Stomach (tissue), 4 donors: ENCODE data around the gene PLEKHO2.

Experiments
- EP300 ChIP-seq: sonication (generic); formaldehyde crosslinking; IDR thresholded peaks from one replicate; pipeline ENCODE4 v1.6.1; 2017; ENCODE audit warnings: antibody characterized with exemption
- POLR2A ChIP-seq, 4 donors: fragments of 450-650 bp; IDR thresholded peaks; one replicate each; pipeline ENCODE4 v1.6.1; 2016; ENCODE audit warnings: antibody characterized with exemption in 4 of 4, control low read depth in 2 of 4, mild to moderate bottlenecking in 1 of 4, moderate library complexity in 1 of 4
- POLR2AphosphoS5 ChIP-seq, 3 donors: sonication (generic); formaldehyde crosslinking; IDR thresholded peaks; one replicate each; pipeline ENCODE4 v1.6.1; 2016; ENCODE audit warnings: antibody characterized with exemption in 3 of 3
- TF ChIP-seq, protein P1 (sequence below), 7 experiments: fragments of 450-650 bp in 4 of 7; fragments of 200-600 bp in 3 of 7; sonication (generic) in 3 of 7; IDR thresholded peaks; one replicate each; pipeline ENCODE4 v1.5.1; 2016 to 2019; ENCODE audit warnings: antibody characterized with exemption in 7 of 7, control low read depth in 2 of 7, mild to moderate bottlenecking in 1 of 7

DNA sequence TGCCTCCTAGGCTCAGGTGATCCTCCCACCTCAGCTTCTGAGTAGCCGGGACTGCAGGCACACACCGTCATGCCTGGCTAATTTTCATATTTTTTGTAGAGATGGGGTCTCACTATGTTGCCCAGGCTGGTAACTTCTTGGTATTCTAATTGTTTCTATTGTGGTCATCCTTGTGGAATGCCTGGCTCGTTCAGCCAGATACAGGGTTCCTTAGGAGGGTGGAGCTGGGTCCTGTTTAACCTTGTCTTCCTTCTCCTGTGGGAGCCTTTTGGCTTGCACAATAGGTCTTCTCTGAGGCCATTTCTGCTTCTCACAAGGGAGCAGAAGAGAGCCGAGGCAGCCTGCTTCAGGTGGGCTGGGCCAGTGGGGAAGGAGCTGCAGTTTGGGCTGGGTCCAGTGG is 15.7 kb downstream of the PLEKHO2 start:
- TF ChIP-seq POLR2A (IDR thresholded peaks at IDR 0.05) (no peak), EP300 (no peak), POLR2AphosphoS5 (IDR thresholded peaks at IDR 0.05) (no peak)
- TF ChIP-seq, protein P1, sequence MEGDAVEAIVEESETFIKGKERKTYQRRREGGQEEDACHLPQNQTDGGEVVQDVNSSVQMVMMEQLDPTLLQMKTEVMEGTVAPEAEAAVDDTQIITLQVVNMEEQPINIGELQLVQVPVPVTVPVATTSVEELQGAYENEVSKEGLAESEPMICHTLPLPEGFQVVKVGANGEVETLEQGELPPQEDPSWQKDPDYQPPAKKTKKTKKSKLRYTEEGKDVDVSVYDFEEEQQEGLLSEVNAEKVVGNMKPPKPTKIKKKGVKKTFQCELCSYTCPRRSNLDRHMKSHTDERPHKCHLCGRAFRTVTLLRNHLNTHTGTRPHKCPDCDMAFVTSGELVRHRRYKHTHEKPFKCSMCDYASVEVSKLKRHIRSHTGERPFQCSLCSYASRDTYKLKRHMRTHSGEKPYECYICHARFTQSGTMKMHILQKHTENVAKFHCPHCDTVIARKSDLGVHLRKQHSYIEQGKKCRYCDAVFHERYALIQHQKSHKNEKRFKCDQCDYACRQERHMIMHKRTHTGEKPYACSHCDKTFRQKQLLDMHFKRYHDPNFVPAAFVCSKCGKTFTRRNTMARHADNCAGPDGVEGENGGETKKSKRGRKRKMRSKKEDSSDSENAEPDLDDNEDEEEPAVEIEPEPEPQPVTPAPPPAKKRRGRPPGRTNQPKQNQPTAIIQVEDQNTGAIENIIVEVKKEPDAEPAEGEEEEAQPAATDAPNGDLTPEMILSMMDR (IDR thresholded peaks at IDR 0.05): no peak
